GM12872 (cell line): ENCODE measurements around the gene SKIC8.

Source experiments
- CTCF ChIP-seq: IDR thresholded peaks from 3 replicates; pipeline ENCODE4 v1.5.1; 2011; ENCODE audit warnings: low read depth, mild to moderate bottlenecking, low read length, moderate library complexity; ENCODE audit not compliant: insufficient read depth

The SKIC8 gene

GRCh38 chr15:78237146-78237545 is 62.3 kb downstream of the SKIC8 start:
- TF ChIP-seq CTCF: no peak

- no peak for TF ChIP-seq CTCF
Measured at GRCh38 chr15:78236491-78236890, 62.9 kb downstream of the SKIC8 start.

DNA sequence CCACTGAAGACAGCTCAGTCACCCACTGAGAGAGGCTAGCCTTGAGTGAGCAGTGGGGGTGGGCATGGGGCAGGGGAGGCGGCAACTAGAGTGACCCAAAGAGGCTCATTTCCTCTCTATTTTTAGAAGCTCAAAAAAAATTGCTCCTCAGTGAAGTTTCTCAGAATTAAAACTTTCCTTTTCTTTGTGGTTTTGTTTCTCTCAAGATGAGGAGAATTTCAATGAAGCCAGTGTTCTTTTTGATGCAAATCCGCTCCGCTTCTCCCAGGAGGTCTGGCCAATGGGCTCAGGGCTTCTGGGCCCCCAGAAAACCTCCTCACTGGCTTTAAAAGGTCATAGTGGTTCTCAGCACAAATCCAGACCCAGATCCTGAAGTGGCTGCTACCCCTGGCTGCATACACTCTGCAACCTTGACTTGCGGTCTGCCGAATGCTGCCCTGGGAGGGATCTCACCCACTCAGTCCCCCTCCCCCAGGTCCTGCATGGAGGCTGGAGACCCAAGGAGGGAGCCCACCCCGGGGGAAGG is 64.8 kb downstream of the SKIC8 start, which contains the start of gene ACSBG1:
TSS of gene ACSBG1 (minus strand) at position 51 of the 526 bp plus-strand sequence. CDS start 64 bp downstream, outside the sequence.
- no peak for TF ChIP-seq CTCF

GRCh38 chr15:78233496-78233895 is 65.9 kb downstream of the SKIC8 start:
- TF ChIP-seq CTCF: no peak
